ENCODE results near the gene TCTN1. TPM values are rescaled to one million over a fixed set of nuclear protein-coding genes. Genes with fewer than 3 reads are reported as not detected.
"Not testable (repeated sequence)": the region's sequence is repeated elsewhere in the genome, so short reads cannot be mapped to it uniquely, and the experiment has no call there.

Gene TCTN1
- total RNA-seq, 2 experiments from 2014 or later, result 6.4 to 7.6 TPM

GRCh38 chr12:110576504-110576903 lies 37.4 kb upstream of the TCTN1 start:
- CTCF ChIA-PET, result interaction anchor here (1.3 to 2.6 kb wide), 5 partner anchors 14 to 28 kb away, joined by 3 to 8 read pairs (median 6); no protein-coding TSS in a partner anchor
- DNase-seq, result no peak
- POLR2A ChIA-PET, result interaction anchor here (1.0 kb wide), 1 partner anchor 10 kb away, joined by 3 read pairs; no protein-coding TSS in a partner anchor
- Mint-ChIP-seq H3K27ac (peak overlapping the region; percentile 98), H3K27me3 (no peaks in the 10 kb centered on the region), H3K36me3 (peaks cover 20% of the 10 kb centered on the region), H3K4me1 (ENCODE audit: low read depth) (peaks cover 82% of the 10 kb centered on the region), H3K4me3 (peak overlapping the region; percentile 10), H3K9me3 (peaks cover 10% of the 10 kb centered on the region)
- intact Hi-C loops (cut with micrococcal nuclease), result loop anchor here (10.0 kb wide), 1 partner anchor 262 kb away; no protein-coding TSS in a partner anchor

DNA sequence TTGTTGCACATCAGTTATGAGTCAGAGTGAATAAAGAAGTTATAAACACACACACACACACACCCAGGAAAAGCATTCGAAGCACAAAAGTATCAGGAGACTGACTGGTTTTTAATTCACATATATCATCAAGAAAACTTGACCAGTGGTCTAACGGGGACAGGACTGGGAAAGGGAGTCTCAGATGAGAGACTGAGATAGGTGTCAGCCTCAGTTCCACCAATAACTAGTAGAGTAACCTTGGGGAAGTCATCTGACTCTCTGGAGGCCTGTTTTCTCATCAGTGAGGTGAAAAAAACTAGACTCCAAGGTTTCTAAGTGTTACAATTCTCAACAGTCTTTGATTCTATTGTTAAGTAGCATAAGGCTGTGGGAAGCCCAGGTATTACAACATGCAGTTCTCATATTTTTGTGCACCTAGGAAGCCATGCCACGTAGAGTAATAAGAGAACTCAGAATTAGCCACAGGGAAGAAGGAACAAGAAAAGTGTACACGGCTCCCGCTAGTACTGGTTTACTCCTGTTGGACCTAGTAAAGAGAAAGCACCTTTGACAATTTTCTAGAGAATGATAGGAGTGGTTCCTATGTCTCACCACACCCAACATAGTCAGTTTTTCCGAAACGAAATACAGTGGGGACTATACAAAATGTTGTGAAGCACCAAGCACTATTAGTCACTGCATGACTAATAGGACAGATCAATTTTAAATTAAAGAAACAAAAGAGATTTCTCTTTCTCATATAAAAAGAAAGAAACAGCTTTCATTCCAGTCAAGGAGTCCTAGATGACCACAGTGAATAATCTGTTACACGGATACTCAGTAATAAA lies 35.9 kb upstream of the TCTN1 start:
- H3K27me3 Mint-ChIP-seq, result no peaks in the 10 kb centered on the region
- peak; percentile 64 for DNase-seq
- no peaks in the 10 kb centered on the region for H3K9me3 Mint-ChIP-seq
- H3K4me1 Mint-ChIP-seq (ENCODE audit: low read depth), result peaks cover 75% of the 10 kb centered on the region
- intact Hi-C loops (cut with micrococcal nuclease), result loop anchor here (1.0 to 10.0 kb wide), 8 partner anchors 13 to 263 kb away; partner anchors contain the start of genes RAD9B and VPS29
- H3K27ac Mint-ChIP-seq, result peak overlapping the region; percentile 98
- POLR2A ChIA-PET, result interaction anchor here (1.0 to 4.0 kb wide), 6 partner anchors 8 to 109 kb away, joined by 3 to 26 read pairs (median 4); partner anchors contain the start of genes FAM216A and GPN3
- CTCF ChIA-PET, result interaction anchor here (1.4 to 1.7 kb wide), 3 partner anchors 27 to 45 kb away, joined by 4 to 6 read pairs (median 4); no protein-coding TSS in a partner anchor
- H3K4me3 Mint-ChIP-seq, result peak overlapping the region; percentile 94
- peaks cover 16% of the 10 kb centered on the region for H3K36me3 Mint-ChIP-seq

GRCh38 chr12:110578694-110579534 lies 35.0 kb upstream of the TCTN1 start:
- ChIA-PET CTCF (interaction anchor here (0.7 to 1.7 kb wide), 7 partner anchors 16 to 110 kb away, joined by 3 to 6 read pairs (median 4); partner anchors contain the start of gene FAM216A), POLR2A (interaction anchor here (1.0 to 4.0 kb wide), 6 partner anchors 11 to 110 kb away, joined by 3 to 26 read pairs (median 4); partner anchors contain the start of genes FAM216A and GPN3)
- intact Hi-C loops (cut with micrococcal nuclease), result loop anchor here (1.0 to 10.0 kb wide), 8 partner anchors 12 to 264 kb away; partner anchors contain the start of genes RAD9B and VPS29
- Mint-ChIP-seq H3K9me3 (no peaks in the 10 kb centered on the region), H3K27me3 (no peaks in the 10 kb centered on the region), H3K36me3 (peaks cover 16% of the 10 kb centered on the region), H3K4me3 (peak overlapping the region; percentile 94), H3K27ac (peak overlapping the region; percentile 98), H3K4me1 (ENCODE audit: low read depth) (peaks cover 77% of the 10 kb centered on the region)
- DNase-seq, result peak; percentile 51

DNA sequence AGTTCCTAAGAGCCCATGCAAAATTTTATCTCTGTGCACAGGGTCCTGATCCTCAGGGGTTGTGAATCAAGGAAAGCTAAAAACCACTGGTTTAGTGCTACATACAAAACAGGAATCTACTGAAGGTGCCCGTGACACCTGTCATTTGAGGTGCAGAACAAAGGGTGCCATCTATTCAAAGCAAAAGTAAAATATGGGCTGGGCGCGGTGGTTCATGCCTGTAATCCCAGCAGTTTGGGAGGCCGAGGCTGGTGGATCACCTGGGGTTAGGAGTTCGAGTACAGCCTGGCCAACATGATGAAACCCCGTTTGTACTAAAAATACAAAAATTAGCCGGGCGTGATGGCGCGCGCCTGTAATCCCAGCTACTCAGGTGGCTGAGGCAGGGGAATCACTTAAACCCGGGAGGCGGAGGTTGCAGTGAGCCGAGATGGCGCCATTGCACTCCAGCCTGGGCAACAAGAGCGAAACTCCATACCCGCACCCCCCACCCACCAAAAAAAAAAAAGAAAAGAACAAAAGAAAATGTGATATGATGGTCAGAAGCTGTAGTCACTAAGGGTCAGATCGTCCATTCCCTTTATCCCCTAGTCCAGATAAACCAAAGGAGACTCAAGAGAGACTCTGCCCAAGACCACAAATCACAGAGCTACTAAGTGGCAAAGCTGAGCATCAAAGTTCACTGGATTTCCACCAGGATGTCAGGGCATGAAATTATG lies 34.2 kb upstream of the TCTN1 start:
- Mint-ChIP-seq H3K4me3 (peak overlapping the region; percentile 94), H3K4me1 (ENCODE audit: low read depth) (peaks cover 78% of the 10 kb centered on the region), H3K36me3 (peaks cover 16% of the 10 kb centered on the region), H3K27me3 (no peaks in the 10 kb centered on the region), H3K9me3 (no peaks in the 10 kb centered on the region), H3K27ac (peak overlapping the region; percentile 98)
- ChIA-PET POLR2A (interaction anchor here (0.6 to 4.0 kb wide), 6 partner anchors 11 to 111 kb away, joined by 3 to 26 read pairs (median 4); partner anchors contain the start of genes FAM216A and GPN3), CTCF (interaction anchor here (0.7 to 1.7 kb wide), 9 partner anchors 16 to 111 kb away, joined by 3 to 6 read pairs (median 4); partner anchors contain the start of gene FAM216A)
- peak; percentile 52 for DNase-seq
- intact Hi-C loops (cut with micrococcal nuclease), result loop anchor here (2.0 to 10.0 kb wide), 3 partner anchors 59 to 585 kb away; partner anchors contain the start of genes ANKRD13A and GIT2

DNA sequence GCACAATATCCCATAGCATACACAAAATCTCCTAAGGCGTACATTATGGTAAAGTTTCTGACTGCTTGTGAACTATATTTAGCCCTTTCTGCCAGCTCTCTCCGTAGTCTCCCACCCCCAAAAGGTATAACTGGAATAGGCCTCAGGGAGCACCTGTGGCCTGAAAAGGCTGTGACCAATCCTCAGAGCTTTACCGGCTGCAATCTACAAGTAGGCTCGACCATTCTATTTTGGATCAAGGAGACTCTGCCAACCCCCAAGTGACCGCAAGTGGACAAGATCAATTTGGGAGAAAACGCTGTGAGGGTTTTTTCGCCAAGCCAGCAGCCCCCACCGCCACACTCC lies 32.0 kb upstream of the TCTN1 start:
- H3K9me3 Mint-ChIP-seq, result no peaks in the 10 kb centered on the region
- no peaks in the 10 kb centered on the region for H3K27me3 Mint-ChIP-seq
- peak overlapping the region; percentile 90 for H3K27ac Mint-ChIP-seq
- ChIA-PET POLR2A (interaction anchor here (0.5 to 4.0 kb wide), 3 partner anchors 9 to 194 kb away, joined by 3 to 15 read pairs (median 4); partner anchors contain the start of genes FAM216A and GPN3), CTCF (interaction anchor here (1.2 kb wide), 1 partner anchor 18 kb away, joined by 5 read pairs; no protein-coding TSS in a partner anchor)
- H3K36me3 Mint-ChIP-seq, result peaks cover 14% of the 10 kb centered on the region
- peak overlapping the region; percentile 94 for H3K4me3 Mint-ChIP-seq
- no peak for DNase-seq
- peaks cover 72% of the 10 kb centered on the region for H3K4me1 Mint-ChIP-seq (ENCODE audit: low read depth)
- intact Hi-C loops (cut with micrococcal nuclease), result loop anchor here (2.0 to 10.0 kb wide), 2 partner anchors 29 to 587 kb away; partner anchors contain the start of genes ANKRD13A and GIT2

DNA sequence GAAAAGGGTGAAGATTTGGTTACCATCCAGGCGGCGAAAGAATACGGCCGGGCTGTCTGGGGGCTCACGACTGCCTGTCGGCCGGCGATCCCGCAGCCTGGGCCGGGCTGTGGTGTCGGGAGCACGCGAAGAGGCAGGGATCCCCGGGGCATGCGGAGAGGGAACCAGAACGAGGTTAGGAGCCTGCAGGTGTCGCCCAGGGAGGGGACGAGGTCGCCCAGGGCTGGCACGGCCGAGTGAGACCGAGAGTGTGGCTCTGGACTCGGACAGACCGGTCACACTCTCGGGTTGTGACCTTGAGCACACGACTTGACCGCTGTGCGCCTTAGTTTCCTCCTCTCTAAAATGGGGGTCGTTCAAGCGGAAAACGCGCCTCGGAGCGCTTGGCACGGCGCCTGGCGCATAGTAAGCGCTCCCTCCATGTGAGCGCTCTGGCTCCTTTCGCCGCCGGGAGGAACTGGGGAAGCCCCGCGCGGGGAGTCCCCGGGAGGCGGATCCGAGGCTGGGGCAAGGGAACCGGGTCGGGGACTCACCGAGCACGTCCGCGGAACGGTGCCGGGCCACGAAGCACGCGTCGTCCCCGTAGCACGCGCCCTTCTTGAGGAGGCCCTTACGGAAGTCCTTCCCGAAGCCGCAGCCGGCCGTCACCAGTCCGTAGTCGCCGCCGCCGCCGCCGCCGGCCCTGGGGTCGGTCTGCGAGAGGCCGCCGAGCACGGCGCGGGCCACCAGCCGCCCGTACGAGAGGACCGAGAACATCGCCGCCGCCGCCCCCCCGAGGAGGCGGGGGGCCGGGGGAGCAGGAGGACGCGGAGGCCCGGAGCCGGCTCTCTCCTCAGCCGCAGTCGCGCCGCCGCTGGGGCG lies 31.4 kb upstream of the TCTN1 start:
- intact Hi-C loops (cut with micrococcal nuclease), result loop anchor here (1.0 to 10.0 kb wide), 4 partner anchors 30 to 588 kb away; partner anchors contain the start of genes ANKRD13A, FAM216A, GIT2 and GPN3
- peak; percentile 84 for DNase-seq
- ChIA-PET CTCF (no interaction called here), POLR2A (interaction anchor here (0.5 kb wide), 1 partner anchor 193 kb away, joined by 3 read pairs; no protein-coding TSS in a partner anchor)
- Mint-ChIP-seq H3K27ac (peak overlapping the region; percentile 90), H3K4me1 (ENCODE audit: low read depth) (peaks cover 68% of the 10 kb centered on the region), H3K36me3 (peaks cover 14% of the 10 kb centered on the region), H3K27me3 (no peaks in the 10 kb centered on the region), H3K9me3 (no peaks in the 10 kb centered on the region), H3K4me3 (peak overlapping the region; percentile 94)

DNA sequence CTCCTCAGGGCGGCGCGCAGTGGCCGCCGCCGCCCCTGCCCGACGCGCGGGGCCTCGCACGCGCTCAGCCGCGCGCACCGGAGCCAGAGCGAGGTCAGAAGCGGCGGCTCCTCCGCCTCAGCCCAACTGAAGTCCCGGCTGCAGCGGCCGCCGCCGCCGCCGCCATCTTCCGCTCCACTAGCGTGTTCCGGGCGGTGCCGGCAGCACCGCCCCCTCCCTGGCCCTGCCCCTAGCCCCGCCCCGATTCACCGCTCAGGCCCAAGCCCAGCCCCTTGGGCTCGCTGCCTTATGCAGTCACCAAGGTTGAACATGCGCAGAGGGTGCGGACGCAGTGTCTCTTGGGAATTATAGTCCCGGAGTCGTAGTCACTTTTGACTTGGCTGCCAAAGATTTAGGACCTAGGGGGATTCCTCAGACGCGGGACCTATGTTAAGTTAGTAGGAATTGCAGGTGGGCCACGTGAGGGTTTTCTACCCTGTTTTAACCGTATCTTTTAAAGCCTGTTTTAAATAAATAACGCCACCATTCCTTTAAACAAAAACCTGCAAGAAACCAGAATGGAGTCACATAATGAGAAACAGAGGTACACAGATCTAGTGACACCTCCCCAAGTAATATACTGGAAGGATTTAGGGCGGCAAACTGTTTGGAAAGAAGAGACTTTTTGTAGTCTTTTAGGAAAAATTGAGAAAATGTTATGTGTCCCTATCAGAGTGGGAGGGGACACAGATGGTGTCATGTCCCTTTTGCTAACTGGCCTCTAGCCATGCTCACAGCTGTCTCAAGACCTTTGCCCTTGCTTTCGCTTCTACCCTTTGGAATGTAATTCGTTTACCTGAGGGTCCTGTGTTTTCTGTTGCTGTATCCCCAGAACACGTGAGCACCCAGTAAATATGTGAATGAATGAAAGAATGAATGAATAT lies 30.5 kb upstream of the TCTN1 start, which contains the start of gene PPTC7:
TSS of gene PPTC7 (minus strand) at position 182 of the 923 bp plus-strand sequence. CDS start 287 bp downstream, outside the sequence.
- H3K4me3 Mint-ChIP-seq, result peak within 1 kb of the TSS; percentile 94
- H3K4me1 Mint-ChIP-seq (ENCODE audit: low read depth), result peaks cover 59% of the 10 kb centered on the region
- H3K27me3 Mint-ChIP-seq, result no peaks in the 10 kb centered on the region
- intact Hi-C loops (cut with micrococcal nuclease), result loop anchor here (1.0 to 10.0 kb wide), 4 partner anchors 31 to 589 kb away; partner anchors contain the start of genes ANKRD13A, FAM216A, GIT2 and GPN3
- DNase-seq, result peak; percentile 99
- ChIA-PET POLR2A (no interaction called here), CTCF (interaction anchor here (1.2 to 4.9 kb wide), 2 partner anchors 18 to 34 kb away, joined by 3 to 48 read pairs; no protein-coding TSS in a partner anchor)
- no peaks in the 10 kb centered on the region for H3K9me3 Mint-ChIP-seq
- peaks cover 14% of the 10 kb centered on the region for H3K36me3 Mint-ChIP-seq
- peak within 1 kb of the TSS; percentile 94 for H3K27ac Mint-ChIP-seq

DNA sequence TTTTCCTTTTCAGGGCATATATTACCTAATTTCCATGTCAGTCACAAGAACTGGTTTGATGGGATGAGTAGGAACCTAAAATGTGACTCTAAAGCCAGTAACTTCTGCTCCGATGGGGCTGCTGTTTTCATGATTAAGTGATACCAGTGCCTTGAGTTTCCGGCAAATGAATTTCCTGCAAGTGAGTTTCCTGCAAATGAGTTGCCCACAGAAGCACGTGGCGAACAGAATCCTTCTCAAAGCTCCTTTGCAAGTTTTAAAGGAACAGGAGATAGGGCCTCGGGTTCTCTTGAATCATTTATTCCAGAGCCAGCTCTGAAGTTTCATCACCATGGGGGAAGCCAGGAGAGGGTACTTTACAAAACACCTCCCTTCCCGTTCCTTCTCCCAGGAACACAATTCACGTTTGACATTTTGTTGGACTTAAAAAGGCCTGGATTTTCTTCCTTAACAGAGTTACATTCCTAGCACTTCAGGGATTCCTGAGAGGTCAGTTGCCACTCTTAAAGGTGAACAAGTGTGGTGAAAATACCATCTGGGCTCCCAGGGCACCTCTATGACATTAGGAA lies 28.6 kb upstream of the TCTN1 start:
- H3K27me3 Mint-ChIP-seq, result no peaks in the 10 kb centered on the region
- intact Hi-C loops (cut with micrococcal nuclease), result loop anchor here (10.0 kb wide), 1 partner anchor 591 kb away; the partner anchor contains the start of genes ANKRD13A and GIT2
- peaks cover 47% of the 10 kb centered on the region for H3K4me1 Mint-ChIP-seq (ENCODE audit: low read depth)
- ChIA-PET CTCF (interaction anchor here (0.5 to 4.9 kb wide), 6 partner anchors 11 to 135 kb away, joined by 3 to 48 read pairs (median 7); partner anchors contain the start of genes ARPC3 and FAM216A), POLR2A (interaction anchor here (0.6 to 1.7 kb wide), 6 partner anchors 8 to 191 kb away, joined by 3 to 7 read pairs (median 3); partner anchors contain the start of genes FAM216A and GPN3)
- H3K4me3 Mint-ChIP-seq, result peak overlapping the region; percentile 71
- peak overlapping the region; percentile 94 for H3K27ac Mint-ChIP-seq
- H3K36me3 Mint-ChIP-seq, result peaks cover 11% of the 10 kb centered on the region
- DNase-seq, result peak; percentile 74
- H3K9me3 Mint-ChIP-seq, result no peaks in the 10 kb centered on the region

DNA sequence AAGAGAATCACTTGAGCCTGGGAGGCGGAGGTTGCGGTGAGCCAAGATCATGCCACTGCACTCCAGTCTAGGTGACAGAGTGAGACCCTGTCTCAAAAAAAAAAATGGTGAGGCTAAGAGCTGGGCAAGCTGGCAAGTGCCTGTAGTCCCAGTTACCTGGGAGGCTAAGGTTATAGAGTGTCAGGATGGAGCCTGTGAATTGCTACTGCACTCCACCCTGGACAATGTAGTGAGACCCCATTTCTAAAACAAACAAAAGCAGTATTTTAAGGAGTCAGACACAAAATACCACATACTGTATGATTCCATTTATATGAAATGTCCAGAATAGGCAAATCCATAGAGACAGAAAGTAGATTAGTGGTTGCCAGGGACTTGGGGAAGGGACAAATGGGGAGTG lies 26.8 kb upstream of the TCTN1 start:
- POLR2A ChIA-PET, H3K27me3 Mint-ChIP-seq: not testable (repeated sequence)

More for the DNA sequence above, 26.8 kb upstream of the TCTN1 start:
- H3K27ac Mint-ChIP-seq, result peak overlapping the region; percentile 20
- CTCF ChIA-PET, result interaction anchor here (4.9 kb wide), 1 partner anchor 14 kb away, joined by 48 read pairs; no protein-coding TSS in a partner anchor
- not testable (repeated sequence) for H3K9me3 Mint-ChIP-seq, H3K36me3 Mint-ChIP-seq, H3K4me3 Mint-ChIP-seq, DNase-seq
- intact Hi-C loops (cut with micrococcal nuclease), result loop anchor here (10.0 kb wide), 1 partner anchor 592 kb away; the partner anchor contains the start of genes ANKRD13A and GIT2
- peaks cover 51% of the 10 kb centered on the region for H3K4me1 Mint-ChIP-seq (ENCODE audit: low read depth)

All from activated CD4-positive, alpha-beta memory T cell treated with anti-CD3 and anti-CD28 coated beads for 36 hours (primary cell).